Central memory CD4-positive, alpha-beta T cell (primary cell): Measurements from ENCODE around the gene RPA1.
"Not testable (repeated sequence)": the region's sequence is repeated elsewhere in the genome, so short reads cannot be mapped to it uniquely, and the experiment has no call there.

Experiments
- DNase-seq: peaks from one replicate; pipeline ENCODE4 v3.0.0; 2022

The RPA1 gene

DNA sequence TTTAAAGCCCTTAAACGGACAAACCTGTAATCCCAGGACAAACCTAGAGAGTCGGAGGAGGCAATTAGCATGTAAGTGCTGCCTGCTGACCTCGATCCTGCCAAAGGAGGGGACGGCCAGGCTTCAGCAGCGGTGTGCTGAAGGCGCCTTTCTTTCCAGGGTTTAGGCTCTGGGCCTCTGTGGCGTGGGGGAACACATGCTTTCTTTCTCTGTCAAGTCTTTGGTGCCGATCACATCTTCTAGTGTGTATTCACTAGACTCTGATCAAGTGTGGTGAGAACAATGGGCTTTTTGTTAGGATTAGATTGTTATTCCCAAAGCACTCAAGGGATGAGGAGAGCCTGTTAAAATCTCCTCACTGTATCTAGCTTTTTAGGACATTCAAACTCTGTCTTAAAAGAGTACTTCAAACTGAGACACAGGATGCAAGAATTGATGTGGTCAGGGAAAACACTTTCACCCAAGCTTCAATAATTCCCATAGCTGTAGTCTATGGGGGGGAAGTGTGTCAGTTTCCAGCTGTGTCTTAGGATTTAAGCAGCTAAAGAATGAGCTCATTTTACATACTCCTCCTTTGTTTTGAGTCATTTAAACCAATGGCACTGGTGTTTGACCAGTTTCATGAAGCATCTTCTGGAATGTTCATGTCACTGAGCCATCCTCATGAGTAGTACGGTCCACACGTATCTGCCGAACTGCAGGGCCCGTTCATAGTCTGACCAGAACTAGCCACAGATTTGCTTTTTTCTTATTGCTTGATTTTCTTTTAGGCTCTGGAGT lies 51.2 kb downstream of the RPA1 start:
- DNase-seq = no peak

DNA sequence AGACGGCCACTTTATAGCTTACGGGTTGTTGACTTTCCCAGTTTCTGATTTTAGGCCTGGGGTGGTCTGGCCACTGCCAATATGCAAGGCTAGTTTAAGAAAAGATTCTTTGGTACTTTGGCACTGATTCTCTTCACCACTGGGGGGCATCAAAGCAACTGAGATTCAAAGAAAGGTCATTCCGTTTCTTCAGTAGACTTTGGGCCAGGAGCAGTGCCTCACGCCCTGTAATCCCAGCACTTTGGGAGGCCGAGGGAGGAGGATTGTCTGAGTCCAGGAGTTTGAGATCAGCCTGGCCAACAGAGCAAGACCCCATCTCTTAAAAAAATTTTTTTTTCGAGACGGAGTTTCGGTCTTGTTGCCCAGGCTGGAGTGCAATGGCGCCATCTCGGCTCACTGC lies 53.0 kb downstream of the RPA1 start:
- peak; percentile 15 for DNase-seq

DNA sequence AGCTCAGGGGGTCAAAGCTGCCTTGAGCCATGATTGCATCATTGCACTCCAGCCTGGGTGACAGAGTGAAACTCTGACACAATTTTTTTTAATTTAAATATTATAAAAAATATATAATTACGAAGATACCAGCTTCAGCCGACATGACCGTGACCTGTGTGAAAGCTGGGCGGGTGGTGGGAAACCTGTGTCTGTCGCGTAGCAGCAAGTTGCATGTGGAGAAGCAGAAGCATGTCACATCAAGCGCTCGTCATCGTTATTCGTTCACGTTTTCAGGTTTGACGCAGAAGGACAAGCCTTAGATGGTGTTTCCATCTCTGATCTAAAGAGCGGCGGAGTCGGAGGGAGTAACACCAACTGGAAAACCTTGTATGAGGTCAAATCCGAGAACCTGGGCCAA lies 53.7 kb downstream of the RPA1 start:
- DNase-seq = no peak

DNA sequence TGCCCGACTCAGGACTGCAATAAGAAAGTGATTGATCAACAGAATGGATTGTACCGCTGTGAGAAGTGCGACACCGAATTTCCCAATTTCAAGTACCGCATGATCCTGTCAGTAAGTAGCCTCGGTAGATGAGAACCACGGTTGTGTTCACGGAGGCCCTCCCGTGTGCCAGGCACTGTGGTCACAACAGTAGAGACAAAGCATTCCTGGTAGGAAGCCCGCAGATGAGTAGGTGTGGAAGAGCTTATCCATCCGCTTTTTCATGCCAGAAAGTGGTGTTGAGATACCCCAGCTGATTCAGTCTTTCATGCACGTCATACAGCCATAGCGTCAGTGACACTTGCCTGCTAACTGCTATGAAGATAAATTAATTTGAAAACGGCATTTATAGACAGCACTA lies 58.9 kb downstream of the RPA1 start:
- no peak for DNase-seq

DNA sequence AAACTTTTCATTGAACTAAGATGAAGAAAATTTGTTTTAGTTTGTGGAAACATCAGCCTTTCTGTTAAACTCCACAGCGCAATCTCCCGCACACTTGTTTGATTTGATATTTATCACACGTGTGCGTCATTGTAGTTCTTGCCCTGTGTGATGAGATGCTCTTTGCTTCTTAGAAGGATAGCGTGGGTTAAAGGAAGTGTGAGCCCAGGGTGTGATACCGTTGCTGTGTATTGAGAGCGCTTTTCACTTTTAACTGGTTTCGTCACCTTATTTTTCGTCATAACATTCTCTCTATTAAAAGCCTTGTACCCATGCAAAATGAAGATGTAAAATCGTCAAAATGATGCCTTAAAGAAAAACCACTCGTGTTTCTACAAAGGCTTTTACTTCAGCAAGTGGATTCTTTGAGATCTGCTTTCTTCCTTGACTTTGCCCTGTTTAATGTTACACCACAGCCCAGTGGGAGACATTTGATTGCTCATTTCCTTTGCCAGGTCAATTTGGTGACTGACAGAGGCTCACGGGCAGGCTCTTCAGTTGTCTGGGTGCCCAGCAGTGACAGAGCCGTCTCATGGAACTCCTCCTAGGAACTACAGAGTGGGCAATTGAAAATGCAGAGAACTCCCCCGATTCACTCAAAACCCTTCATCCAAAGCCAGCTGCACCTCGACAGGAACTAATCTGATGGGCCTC lies 61.1 kb downstream of the RPA1 start:
- peak; percentile 31 for DNase-seq

DNA sequence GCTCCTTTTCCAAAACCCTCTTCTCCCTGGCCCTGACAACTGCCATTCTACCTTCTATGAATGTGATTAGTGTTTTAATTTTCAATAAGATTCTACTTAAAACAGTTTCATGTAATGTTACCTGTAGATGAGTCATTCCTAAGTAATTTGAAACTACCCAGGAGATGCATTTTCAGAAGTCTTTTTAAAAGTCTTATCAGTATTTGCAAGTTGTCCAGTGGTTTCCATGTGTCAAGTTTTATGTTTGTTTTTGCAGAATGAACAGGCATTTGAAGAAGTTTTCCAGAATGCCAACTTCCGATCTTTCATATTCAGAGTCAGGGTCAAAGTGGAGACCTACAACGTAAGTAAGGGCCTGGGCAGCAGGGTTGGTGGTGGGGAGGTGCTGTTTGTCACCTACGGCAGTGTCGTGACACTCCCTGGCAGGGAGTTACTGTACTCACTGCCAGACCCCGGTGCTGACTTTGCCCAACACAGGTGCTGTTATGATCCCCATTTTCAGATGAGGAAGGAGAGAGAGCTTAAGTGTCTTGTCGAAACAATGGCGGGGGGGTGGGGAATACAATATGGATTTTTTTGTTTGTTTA lies 65.0 kb downstream of the RPA1 start:
- DNase-seq = no peak

DNA sequence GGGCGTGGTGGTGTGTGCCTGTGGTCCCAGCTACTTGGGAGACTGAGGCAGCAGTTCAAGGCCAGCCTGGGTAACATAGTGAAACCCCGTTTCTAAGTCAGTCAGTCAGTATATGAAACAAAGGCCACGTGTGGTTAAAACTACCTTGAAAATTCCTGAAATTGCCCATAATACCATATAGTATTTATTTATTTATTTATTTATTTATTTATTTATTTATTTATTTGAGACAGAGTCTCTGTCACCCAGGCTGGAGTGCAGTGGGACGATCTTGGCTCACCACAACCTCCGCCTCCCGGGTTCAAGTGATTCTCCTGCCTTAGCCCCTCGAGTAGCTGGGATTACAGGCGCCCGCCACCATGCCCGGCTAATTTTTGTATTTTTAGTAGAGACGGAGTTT lies 65.7 kb downstream of the RPA1 start:
- not testable (repeated sequence) for DNase-seq

DNA sequence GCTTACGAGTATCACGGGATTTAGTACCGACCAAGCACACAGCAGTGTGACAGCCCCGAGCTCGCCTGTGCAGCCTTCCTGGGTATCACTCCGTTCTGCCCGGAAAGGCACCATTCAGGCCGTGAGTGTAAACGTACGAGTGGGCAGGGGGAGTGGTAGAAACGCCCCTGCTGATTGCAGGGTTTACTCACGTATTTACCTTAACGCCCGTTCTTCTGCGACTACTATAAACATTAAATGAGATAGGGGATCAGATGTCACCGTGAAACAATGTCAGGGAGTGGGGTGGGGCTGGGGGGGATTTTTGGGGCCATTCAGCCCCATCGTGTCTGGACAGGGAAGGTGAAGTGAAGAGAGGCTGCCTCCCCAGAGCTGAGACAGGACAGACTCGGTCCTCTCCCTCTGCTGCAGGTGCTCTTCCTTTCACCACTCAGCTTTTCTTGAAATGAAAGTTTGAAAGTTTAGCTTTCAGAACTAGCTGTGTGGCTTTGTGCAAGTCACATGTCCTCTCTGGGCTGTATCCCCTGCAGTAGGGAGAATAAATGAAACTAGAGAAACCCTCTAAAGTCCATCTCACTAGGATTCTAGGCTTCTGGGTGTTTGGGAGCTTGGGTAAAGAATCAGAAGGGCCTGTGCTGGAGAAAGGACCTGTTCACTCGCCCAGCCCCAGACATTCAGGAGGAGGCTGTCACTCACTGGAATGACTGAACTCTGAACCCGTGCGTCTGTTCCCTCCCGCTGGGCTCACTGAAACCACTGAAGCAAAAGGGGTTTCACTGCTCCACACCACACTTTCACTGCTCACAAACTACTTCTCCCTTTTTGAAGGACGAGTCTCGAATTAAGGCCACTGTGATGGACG lies 66.7 kb downstream of the RPA1 start:
- no peak for DNase-seq

DNA sequence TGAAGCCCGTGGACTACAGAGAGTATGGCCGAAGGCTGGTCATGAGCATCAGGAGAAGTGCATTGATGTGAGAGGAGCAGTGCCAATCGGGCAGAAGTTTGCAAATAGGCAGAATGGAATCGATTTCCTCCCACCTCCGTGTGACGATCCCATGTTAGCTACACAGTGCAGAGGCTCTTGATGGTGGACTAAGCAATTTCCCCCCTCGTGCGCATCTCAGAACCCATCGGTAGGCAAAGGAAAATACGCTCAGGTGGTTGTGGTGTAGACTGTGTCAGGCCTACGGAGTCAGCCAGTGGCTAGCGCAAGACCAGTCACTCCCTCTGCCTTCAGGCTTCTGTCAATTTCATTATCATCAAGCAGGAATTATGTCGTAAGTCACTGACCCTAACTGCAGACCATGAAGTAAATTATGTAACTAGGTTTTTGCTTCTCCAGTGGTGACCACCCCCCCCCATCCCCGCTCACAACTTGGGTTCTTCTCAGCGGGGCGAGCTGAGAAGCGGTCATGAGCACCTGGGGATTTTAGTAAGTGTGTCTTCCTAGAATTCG lies 67.4 kb downstream of the RPA1 start:
- no peak for DNase-seq

DNA sequence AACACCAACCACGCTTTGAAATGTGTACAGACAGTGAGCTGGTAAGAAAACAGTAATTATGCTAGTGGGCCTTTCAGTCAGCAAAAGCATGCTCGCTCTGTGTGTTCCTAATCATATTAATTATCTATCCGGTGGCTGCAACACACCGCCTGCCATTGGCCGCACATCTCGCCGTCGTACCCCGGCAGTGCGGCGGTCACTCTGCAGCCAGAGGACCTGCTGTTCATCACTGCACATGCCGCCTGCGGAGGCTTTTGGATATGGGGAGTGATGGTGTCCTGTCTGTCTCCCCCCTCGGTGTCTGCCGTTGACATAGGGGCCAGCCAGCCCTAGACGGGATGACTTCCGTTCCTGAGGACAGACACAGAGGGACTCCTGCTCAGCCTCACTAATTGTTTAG lies 68.5 kb downstream of the RPA1 start:
- DNase-seq = no peak

DNA sequence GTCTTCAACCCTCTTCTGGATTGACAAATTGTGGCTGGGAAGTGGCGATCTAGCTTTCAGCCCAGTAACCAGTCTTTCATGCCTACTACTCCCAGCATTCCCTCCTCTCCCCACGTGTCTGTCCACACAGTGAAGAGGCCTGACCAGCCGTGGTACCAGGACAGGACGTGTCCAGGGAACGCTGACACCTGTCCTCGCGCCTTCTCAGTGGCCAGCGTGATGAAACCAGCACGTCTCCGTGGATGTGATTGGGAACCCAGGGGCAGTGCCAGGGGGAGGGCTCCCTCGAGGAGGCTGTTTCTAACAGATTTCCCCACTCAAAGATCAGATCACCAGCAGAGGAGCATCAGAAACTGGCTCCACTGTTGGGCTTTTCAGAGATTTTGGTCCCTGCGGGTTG lies 69.1 kb downstream of the RPA1 start:
- DNase-seq = no peak

DNA sequence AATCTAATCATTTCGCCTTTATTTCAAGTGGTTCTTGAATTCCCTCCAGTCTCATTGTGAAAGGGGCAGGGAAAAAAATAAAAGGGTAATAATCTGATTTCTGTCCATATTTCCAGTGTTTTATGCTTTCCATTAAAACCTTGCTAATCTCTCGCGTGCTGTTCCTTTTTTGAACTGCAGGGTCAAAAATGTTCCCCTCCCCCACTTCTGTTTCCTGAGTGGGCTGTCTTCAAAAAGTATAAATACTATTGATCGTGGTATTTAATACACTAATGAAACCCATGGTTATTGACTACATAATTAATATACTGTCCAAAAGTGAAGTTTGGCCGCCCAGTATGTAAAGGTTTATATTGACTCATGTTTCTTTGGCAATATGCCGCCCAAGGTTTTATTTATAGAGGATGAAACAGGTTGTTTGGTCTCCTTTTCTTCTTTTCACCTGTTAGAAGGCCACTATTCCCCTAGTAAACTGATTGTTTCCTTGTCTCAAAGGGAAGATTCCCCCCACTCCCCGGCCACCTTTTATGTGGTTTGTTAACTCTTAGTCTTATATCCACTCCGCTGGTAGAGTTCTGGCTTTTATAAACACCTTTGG lies 69.7 kb downstream of the RPA1 start:
- no peak for DNase-seq

DNA sequence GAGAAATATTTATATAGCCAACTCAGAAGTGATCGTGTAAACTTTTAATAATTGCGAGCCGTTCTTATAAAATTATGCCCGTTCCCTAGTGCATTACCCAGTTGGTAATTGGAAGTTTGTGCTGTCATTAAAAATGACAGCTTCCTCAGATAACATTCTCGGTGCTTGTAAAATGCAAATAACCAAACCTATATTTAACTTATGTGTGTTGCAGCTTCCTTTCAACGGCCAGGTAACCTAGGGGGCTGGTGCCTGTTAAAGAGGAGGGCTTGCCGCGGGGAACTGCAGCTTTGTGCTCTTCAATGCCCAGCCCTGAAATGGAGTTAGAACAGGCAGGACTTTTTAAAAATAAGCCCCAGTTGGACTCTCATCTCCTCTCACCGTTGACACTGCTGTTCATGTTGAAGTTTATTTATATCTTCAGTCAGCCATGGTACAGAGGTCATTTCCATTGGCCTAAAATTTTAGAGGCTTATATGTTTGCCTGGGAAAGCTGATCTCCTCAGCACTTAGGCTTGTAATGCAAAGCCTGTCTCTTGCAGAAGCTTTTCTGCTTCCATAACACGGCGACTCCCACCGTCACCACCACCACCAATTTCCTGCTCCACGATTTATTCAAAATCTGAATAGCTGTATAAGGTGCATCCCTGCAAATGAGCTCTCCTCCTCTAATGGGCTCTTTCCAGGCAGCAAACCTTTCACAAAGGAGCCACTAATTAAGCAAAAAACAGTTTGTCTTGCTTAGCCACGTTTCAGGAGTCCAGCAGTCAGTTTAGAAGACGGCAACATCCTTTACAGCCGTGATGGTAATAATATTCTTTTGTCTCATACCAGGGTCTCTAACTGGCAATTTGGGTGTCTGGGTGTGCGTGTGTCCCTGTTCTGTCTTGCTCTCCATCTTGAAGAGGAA lies 74.7 kb downstream of the RPA1 start:
- no peak for DNase-seq

DNA sequence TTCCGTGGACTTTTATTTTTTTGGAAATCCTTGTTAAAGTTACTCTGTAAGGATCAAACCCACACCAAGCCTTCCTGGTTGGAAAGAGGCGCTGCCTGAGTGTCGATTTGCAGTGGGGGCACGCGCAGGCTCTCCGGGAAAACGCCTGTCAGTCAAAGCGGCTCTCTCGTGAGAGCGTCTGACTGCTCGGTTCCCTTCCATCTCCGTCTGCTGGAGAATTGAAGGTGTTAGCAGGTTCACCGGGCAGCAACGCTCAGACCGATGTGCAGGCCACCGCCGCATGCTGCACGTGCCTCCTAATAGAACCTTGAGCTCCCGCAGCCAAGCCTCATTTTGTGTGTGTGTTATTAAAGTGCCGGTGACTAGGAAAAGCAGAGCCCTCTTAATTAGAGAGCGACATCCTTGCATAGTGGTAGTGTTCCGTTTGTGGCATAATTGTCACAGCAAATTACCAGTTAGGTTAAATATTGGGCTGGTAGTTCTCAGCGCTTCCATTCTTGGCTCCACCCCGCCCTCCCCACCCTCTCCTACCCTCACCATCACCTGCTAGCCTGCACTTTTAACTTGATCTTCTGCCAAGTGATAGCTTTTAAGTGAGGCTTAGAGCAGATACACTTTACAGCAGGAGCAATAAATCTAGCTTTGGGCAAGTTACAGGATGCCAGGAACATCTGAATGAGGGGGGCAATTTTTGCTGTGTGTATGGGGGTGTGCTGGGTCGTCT lies 75.5 kb downstream of the RPA1 start:
- DNase-seq = no peak

DNA sequence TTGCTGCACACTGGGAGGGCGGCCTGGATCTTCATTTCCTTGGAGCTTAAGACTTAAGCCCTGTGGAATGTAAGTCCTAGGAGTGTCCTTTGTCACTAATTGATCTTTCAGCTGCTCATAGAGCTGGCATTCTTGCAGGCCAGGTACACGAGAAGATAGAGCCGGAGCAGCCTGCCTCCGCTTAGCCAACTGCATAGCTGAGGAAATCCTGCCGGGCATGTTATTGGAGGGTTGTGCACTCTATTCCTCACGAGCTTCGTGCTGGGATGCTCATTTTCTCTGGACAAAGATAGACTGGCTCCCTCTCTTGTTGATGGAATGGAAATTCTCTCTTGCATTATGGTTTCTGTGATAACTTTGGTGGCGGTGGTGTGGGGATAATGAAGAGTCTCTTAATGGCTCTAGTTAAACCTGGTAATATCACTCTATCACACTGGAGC lies 76.9 kb downstream of the RPA1 start:
- no peak for DNase-seq

DNA sequence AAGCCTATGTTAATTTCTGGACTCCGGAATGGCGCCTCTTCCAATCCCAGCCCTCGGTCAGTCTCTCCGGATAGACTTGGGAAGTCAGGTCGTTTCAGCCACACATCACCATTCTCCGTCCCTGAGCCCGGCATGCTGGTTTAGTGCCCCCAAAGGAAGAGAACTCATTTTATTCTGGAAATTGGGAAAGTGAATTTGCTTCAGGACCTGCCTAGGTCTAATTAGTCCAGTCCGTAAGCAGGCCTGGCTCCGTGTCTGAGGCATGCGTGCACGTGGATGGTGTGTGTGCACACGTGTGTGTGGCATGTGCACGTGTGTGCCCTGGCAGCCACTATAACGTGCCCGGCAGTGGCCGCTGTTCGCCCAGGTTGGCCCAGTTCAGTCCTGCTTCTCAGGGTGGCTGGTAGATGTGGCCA lies 77.4 kb downstream of the RPA1 start:
- DNase-seq = no peak

DNA sequence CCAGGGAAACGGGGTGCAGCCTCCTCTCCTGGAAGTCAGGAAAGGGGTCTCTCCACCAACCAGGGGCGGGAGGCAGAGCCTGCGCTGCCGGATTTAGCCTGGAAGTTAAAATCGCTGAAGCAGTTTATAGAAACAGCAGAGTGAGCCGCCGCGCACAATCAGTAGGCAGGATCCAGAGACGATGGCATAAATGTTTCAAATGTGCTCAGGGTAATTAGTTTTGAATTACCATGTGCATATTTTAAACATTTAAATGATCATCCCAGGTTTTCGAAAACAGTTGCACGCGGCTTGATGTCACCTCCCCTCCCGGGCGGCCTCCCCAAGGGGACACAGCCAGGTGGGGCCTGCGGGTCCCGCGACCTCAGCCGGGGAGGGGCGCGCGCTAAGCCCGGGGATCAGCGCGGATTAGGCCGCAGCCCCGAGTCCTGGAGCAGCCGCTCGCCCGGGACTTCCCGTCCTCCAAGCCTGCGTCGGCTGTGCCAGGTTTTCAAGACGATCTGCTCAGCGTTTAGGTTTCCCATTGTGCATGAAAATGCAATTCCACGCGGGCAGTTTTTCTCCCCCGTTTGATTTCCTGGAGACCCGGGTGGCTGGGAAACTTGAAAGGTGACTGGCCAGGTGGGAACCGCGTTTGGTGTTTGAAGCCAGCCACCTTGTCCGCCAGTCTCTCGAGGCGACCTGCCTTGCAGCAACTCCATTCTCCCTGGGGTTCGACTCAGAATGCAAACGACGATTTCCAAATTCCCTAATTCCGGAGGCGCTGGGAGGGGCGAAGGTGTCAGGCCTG lies 78.3 kb downstream of the RPA1 start:
- DNase-seq = peak; percentile 11

DNA sequence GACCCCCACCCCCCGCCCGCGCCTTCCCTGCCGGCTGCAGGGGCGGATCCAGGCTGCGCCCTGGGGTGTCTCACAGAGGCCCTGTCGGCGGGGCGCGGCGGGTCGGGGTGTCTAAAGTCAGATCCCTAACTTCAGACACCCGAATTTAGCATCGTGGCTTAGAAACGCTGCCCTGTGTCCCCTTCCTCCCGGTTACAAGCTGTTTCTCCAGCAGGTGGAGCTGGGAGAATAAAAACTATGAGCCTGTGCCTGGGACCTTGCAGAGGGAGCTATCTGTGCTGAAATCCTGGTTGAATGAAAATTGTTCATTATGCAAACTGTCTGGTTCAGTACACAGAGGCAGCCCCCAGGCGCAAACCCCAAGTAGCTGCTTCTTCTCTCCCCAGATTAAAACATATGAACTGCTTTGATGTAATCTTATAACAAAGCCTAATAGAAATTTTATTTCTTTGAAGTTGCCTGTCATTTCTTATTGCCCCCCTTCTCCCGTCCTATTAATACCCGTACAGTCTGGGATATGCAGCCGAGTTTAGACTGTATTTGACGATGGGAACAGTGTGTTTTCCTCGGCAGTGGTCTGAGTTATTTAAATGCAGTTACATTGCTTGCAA lies 79.0 kb downstream of the RPA1 start:
- DNase-seq = peak; percentile 19

DNA sequence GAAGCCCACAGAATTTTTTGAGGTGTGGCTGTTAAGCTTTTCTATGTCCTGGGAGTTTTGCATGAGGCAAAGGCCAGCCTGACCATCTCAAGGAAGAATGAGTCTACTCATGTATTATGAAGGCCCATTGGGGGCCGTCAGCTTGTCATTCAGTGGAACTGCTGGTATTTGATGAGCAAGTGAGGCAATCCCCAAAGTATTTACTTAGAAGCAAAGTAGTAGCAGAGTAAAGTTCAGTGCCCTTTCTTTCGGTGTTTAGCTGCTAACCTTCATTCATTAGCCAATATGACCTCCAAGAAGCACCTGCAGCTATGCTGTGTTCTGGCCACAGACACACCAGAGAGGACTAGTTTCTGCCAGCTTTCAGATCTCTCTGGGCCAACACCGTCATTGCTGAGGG lies 80.2 kb downstream of the RPA1 start:
- no peak for DNase-seq
